NB4 (cell line): Measurements from ENCODE around the gene SYT14.
A peak's percentile ranks its signal among the peaks of the same experiment; 100 is the strongest.

Source experiments
- DNase-seq: peaks from one replicate; pipeline ENCODE4 v3.0.0; 2010; ENCODE audit warnings: low read depth
- H3K4me3 ChIP-seq: one replicate; pipeline ENCODE4 v1.5.1; 2011; ENCODE audit warnings: mild to moderate bottlenecking, low read depth, low read length, moderate library complexity
- CTCF ChIP-seq: IDR thresholded peaks from one replicate; pipeline ENCODE4 v1.5.1; 2012; ENCODE audit warnings: low read depth, low read length
- MAX ChIP-seq: IDR thresholded peaks from 2 replicates; pipeline ENCODE4 v1.6.1; 2011; ENCODE audit warnings: low read depth, low read length
- MYC ChIP-seq: IDR thresholded peaks from 2 replicates; pipeline ENCODE4 v1.6.1; 2011; ENCODE audit warnings: low read depth, low read length
- POLR2A ChIP-seq: IDR thresholded peaks from 2 replicates; pipeline ENCODE4 v1.6.1; 2011; ENCODE audit warnings: mild to moderate bottlenecking; ENCODE audit not compliant: insufficient read length; ENCODE audit errors: extremely low read depth

The SYT14 gene

GRCh38 chr1:209983953-209984352 lies 45.9 kb downstream of the SYT14 start:
- DNase-seq = no peak
- H3K4me3 ChIP-seq = no peak overlapping the region
- TF ChIP-seq CTCF (no peak), MYC (no peak), MAX (no peak), POLR2A (no peak)

GRCh38 chr1:209985002-209985401 lies 47.0 kb downstream of the SYT14 start:
- TF ChIP-seq MYC = no peak
- no peak for TF ChIP-seq POLR2A
- H3K4me3 ChIP-seq = no peak overlapping the region
- DNase-seq = no peak

GRCh38 chr1:209988706-209989105 lies 50.7 kb downstream of the SYT14 start:
- DNase-seq = no peak
- no peak overlapping the region for H3K4me3 ChIP-seq
- TF ChIP-seq MAX (no peak), MYC (no peak), POLR2A (no peak), CTCF (no peak)

- TF ChIP-seq MYC = no peak
- H3K4me3 ChIP-seq = no peak overlapping the region
- peak; percentile 4 for DNase-seq
Observed at GRCh38 chr1:209989525-209989924, 51.5 kb downstream of the SYT14 start.

- H3K4me3 ChIP-seq = no peak overlapping the region
- no peak for TF ChIP-seq MYC
- TF ChIP-seq CTCF = no peak
- TF ChIP-seq MAX = no peak
- no peak for TF ChIP-seq POLR2A
- DNase-seq = no peak
Observed at GRCh38 chr1:209993061-209993830, 55.2 kb downstream of the SYT14 start.

GRCh38 chr1:209996348-209996747 lies 58.3 kb downstream of the SYT14 start:
- no peak for TF ChIP-seq POLR2A
- no peak for TF ChIP-seq CTCF
- TF ChIP-seq MYC = no peak
- no peak for TF ChIP-seq MAX

GRCh38 chr1:209999005-209999404 lies 61.0 kb downstream of the SYT14 start:
- H3K4me3 ChIP-seq = no peak overlapping the region
- no peak for DNase-seq
- TF ChIP-seq MAX (no peak), POLR2A (no peak), MYC (no peak), CTCF (no peak)

More at GRCh38 chr1:209996348-209996747, 58.3 kb downstream of the SYT14 start:
- DNase-seq = no peak
- no peak overlapping the region for H3K4me3 ChIP-seq
